MM.1S (cell line): ENCODE results near the gene DBN1.

Source experiments
- DNase-seq: peaks from one replicate; pipeline ENCODE4 v3.0.0-alpha.2; 2015
- H2AFZ ChIP-seq: fragments of 300-600 bp; sonication (generic); 2 replicates; pipeline ENCODE4 v1.6.0; 2016; ENCODE audit warnings: antibody characterized with exemption, low read length
- H3F3A ChIP-seq: fragments of 300-600 bp; sonication (generic); 2 replicates; pipeline ENCODE4 v1.6.1; 2016; ENCODE audit warnings: mild to moderate bottlenecking, antibody characterized with exemption, low read length, moderate library complexity, mixed read lengths; ENCODE audit not compliant: insufficient read depth
- H3K27ac ChIP-seq: fragments of 300-600 bp; sonication (generic); 2 replicates; pipeline ENCODE4 v1.5.1; 2016; ENCODE audit warnings: mild to moderate bottlenecking, low read length
- H3K27me3 ChIP-seq: fragments of 300-600 bp; sonication (generic); replicated peaks from 2 replicates; pipeline ENCODE4 v1.6.0; 2016; ENCODE audit warnings: low read length; ENCODE audit not compliant: insufficient read depth
- H3K36me3 ChIP-seq: fragments of 300-600 bp; sonication (generic); replicated peaks from 2 replicates; pipeline ENCODE4 v1.6.1; 2016; ENCODE audit warnings: mild to moderate bottlenecking, low read length, mixed read lengths; ENCODE audit not compliant: insufficient read depth
- H3K4me1 ChIP-seq: fragments of 300-600 bp; sonication (generic); 2 replicates; pipeline ENCODE4 v1.6.1; 2016; ENCODE audit warnings: low read length, mixed read lengths
- H3K4me2 ChIP-seq: fragments of 300-600 bp; sonication (generic); 2 replicates; pipeline ENCODE4 v1.6.0; 2016; ENCODE audit warnings: low read depth, low read length
- H3K4me3 ChIP-seq: fragments of 300-600 bp; sonication (generic); 2 replicates; pipeline ENCODE4 v1.5.1; 2016; ENCODE audit warnings: low read length, mixed read lengths
- H3K79me2 ChIP-seq: fragments of 300-600 bp; sonication (generic); 2 replicates; pipeline ENCODE4 v1.6.1; 2016; ENCODE audit warnings: mixed run types, low read length, mixed read lengths
- H3K9ac ChIP-seq: fragments of 300-600 bp; sonication (generic); 2 replicates; pipeline ENCODE4 v1.6.1; 2016; ENCODE audit warnings: low read length, mixed read lengths
- H3K9me2 ChIP-seq: fragments of 300-600 bp; sonication (generic); replicated peaks from 2 replicates; pipeline ENCODE4 v1.6.1; 2016; ENCODE audit warnings: mild to moderate bottlenecking, low read length, mixed read lengths; ENCODE audit not compliant: insufficient read depth
- H3K9me3 ChIP-seq: fragments of 300-600 bp; sonication (generic); replicated peaks from 2 replicates; pipeline ENCODE4 v1.6.1; 2016; ENCODE audit warnings: mild to moderate bottlenecking, low read length, mixed read lengths; ENCODE audit not compliant: insufficient read depth
- H4K20me1 ChIP-seq: fragments of 300-600 bp; sonication (generic); 2 replicates; pipeline ENCODE4 v1.6.1; 2016; ENCODE audit warnings: mild to moderate bottlenecking, low read length, moderate library complexity, mixed read lengths; ENCODE audit not compliant: insufficient read depth
- EZH2 ChIP-seq: fragments of 300-600 bp; sonication (generic); optimal IDR thresholded peaks from 2 replicates; pipeline ENCODE3; 2017; ENCODE audit warnings: low read depth, mild to moderate bottlenecking, antibody characterized with exemption, low read length, mixed read lengths
- EZH2phosphoT487 ChIP-seq: fragments of 300-600 bp; sonication (generic); IDR thresholded peaks from 2 replicates; pipeline ENCODE4 v1.6.1; 2018; ENCODE audit warnings: antibody characterized with exemption, low read length
- TF ChIP-seq, protein P1 (sequence below): fragments of 300-600 bp; sonication (generic); IDR thresholded peaks from 2 replicates; pipeline ENCODE4 v1.5.1; 2016; ENCODE audit warnings: antibody characterized with exemption, low read length, mixed read lengths

DBN1 gene

DNA sequence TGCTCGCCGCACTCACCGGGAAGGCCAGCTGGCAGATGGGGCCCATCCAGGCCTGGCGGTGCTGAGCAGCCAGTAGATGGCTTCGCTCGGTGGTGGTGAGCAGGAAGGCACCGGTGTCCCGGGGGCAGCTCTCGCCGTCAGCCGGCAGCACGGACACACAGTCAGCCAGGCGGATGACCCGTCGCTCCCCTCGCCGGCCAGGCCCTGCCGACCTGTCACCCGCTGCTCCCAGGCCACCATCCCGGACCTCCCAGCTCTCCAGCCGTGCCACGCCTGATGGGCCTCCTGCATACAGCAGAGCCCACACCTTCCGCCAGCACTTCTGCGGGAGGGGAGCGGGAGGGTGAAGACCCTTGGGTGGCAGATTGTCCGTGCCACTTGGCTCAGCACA lies 34.8 kb upstream of the DBN1 start:
- Histone ChIP-seq H2AFZ (no peak overlapping the region), H3K4me2 (0 out of 2 replicates have a peak overlapping the region, but pooled peaks have one; percentile 89), H3K4me1 (peaks cover 18% of the 10 kb centered on the region), H3K9me3 (no peaks in the 10 kb centered on the region), H3K4me3 (no peak overlapping the region), H3F3A (no peaks in the 10 kb centered on the region), H3K36me3 (no peaks in the 10 kb centered on the region; the same call in 1 of the 2 replicates), H3K27me3 (no peaks in the 10 kb centered on the region), H3K9me2 (no peaks in the 10 kb centered on the region), H3K79me2 (no peaks in the 10 kb centered on the region), H4K20me1 (no peaks in the 10 kb centered on the region), H3K27ac (no peak overlapping the region), H3K9ac (no peak overlapping the region)
- DNase-seq: no peak
- TF ChIP-seq EZH2 (no peak), EZH2phosphoT487 (no peak)
- TF ChIP-seq, protein P1, sequence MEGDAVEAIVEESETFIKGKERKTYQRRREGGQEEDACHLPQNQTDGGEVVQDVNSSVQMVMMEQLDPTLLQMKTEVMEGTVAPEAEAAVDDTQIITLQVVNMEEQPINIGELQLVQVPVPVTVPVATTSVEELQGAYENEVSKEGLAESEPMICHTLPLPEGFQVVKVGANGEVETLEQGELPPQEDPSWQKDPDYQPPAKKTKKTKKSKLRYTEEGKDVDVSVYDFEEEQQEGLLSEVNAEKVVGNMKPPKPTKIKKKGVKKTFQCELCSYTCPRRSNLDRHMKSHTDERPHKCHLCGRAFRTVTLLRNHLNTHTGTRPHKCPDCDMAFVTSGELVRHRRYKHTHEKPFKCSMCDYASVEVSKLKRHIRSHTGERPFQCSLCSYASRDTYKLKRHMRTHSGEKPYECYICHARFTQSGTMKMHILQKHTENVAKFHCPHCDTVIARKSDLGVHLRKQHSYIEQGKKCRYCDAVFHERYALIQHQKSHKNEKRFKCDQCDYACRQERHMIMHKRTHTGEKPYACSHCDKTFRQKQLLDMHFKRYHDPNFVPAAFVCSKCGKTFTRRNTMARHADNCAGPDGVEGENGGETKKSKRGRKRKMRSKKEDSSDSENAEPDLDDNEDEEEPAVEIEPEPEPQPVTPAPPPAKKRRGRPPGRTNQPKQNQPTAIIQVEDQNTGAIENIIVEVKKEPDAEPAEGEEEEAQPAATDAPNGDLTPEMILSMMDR: no peak

DNA sequence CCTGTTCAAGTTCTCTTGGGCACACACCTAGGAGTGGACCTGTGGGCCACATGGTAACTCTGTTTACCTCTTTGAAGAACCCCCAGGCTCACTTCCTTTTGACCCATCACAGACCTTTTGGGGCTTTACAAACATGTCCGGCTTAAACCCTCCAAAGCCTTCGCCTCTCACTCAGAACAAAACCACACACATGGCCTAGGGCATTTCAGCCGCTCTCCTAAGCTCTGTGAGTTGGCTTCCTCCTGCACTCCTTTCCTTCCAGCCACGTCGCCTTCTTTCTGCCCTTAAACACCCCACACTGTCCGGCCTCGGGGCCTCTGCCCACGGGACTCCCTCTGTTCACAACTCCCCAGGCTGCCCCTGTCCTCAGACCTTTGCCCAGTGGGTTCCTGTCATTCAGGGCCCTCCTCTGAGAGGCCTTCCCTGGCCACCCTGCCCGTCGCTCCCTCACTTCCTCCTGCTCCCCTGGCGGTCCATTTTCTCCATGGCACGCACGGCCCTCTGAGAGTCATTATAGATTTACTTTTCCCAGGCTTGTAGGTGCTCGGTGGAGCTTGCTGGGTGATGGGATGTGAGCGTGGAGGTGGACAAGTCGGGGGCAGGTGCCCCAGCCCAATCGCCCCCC lies 34.3 kb upstream of the DBN1 start:
- H3K27ac ChIP-seq: no peak overlapping the region
- H2AFZ ChIP-seq: no peak overlapping the region
- H3K9me2 ChIP-seq: no peaks in the 10 kb centered on the region
- H3K4me2 ChIP-seq: no peak overlapping the region
- TF ChIP-seq EZH2: no peak
- no peak for TF ChIP-seq EZH2phosphoT487
- TF ChIP-seq, protein P1: no peak
- H3K36me3 ChIP-seq: no peaks in the 10 kb centered on the region; the same call in 1 of the 2 replicates
- no peaks in the 10 kb centered on the region for H4K20me1 ChIP-seq
- H3K9ac ChIP-seq: no peak overlapping the region
- no peaks in the 10 kb centered on the region for H3K27me3 ChIP-seq
- no peak overlapping the region for H3K4me3 ChIP-seq
- H3K79me2 ChIP-seq: no peaks in the 10 kb centered on the region
- no peak for DNase-seq
- H3F3A ChIP-seq: peaks cover 1% of the 10 kb centered on the region; the same call in 1 of the 2 replicates
- H3K4me1 ChIP-seq: peaks cover 20% of the 10 kb centered on the region
- no peaks in the 10 kb centered on the region for H3K9me3 ChIP-seq

DNA sequence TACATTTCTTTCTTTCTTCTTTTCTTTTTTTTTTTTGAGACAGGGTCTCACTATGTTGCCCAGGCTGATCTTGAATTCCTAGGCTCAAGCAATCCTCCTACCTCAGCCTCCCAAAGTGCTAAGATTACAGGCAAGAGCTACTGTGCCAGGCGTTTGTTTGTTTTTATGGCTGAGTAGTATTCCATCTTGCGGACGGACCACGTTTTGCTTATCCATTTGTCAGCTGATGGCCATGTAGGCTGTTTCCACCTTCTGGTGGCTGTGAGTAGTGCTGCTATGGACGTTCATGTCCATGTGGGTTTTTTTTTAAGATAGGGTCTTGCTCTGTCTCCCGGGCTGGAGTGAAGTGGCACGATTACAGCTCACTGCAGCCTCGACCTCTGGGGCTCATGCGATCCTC lies 33.7 kb upstream of the DBN1 start:
- no peak overlapping the region for H3K27ac ChIP-seq
- TF ChIP-seq EZH2phosphoT487 (no peak), EZH2 (no peak)
- TF ChIP-seq, protein P1: peak; percentile 27; the same call in 1 of the 2 replicates
- peaks cover 6% of the 10 kb centered on the region; the same call in 1 of the 2 replicates for H3F3A ChIP-seq
- H3K9ac ChIP-seq: no peak overlapping the region
- no peaks in the 10 kb centered on the region for H3K79me2 ChIP-seq
- H4K20me1 ChIP-seq: no peaks in the 10 kb centered on the region
- H3K4me3 ChIP-seq: no peak overlapping the region
- DNase-seq: no peak
- peaks cover 26% of the 10 kb centered on the region for H3K4me1 ChIP-seq
- H3K36me3 ChIP-seq: no peaks in the 10 kb centered on the region; the same call in 1 of the 2 replicates
- no peak overlapping the region for H3K4me2 ChIP-seq
- H3K9me2 ChIP-seq: no peaks in the 10 kb centered on the region
- no peaks in the 10 kb centered on the region for H3K27me3 ChIP-seq
- H2AFZ ChIP-seq: no peak overlapping the region
- H3K9me3 ChIP-seq: no peaks in the 10 kb centered on the region
